Astrocyte of the spinal cord (primary cell): ENCODE results near the gene CCDC191.

Experiments
- DNase-seq: peaks from one replicate; pipeline ENCODE4 v3.0.0; 2011; ENCODE audit warnings: low read depth, low spot score
- H3K4me3 ChIP-seq: 2 replicates; pipeline ENCODE4 v1.5.1; 2011; ENCODE audit warnings: low read depth, mild to moderate bottlenecking, low read length, moderate library complexity
- in situ Hi-C: cut with HindIII; loops from 2 replicates; pipeline ENCODE4 v1.10.0; 2017; ENCODE audit warnings: low sequenced_read_pairs
- TF ChIP-seq, protein P1 (sequence below): IDR thresholded peaks from 2 replicates; pipeline ENCODE4 v1.5.1; 2012; ENCODE audit warnings: low read depth, mild to moderate bottlenecking, low read length, inconsistent platforms

CCDC191 gene

GRCh38 chr3:114020907-114021306 is 35.4 kb downstream of the CCDC191 start:
- no peak for DNase-seq
- H3K4me3 ChIP-seq: no peak overlapping the region
- in situ Hi-C loops: no loop called here
- TF ChIP-seq, protein P1, sequence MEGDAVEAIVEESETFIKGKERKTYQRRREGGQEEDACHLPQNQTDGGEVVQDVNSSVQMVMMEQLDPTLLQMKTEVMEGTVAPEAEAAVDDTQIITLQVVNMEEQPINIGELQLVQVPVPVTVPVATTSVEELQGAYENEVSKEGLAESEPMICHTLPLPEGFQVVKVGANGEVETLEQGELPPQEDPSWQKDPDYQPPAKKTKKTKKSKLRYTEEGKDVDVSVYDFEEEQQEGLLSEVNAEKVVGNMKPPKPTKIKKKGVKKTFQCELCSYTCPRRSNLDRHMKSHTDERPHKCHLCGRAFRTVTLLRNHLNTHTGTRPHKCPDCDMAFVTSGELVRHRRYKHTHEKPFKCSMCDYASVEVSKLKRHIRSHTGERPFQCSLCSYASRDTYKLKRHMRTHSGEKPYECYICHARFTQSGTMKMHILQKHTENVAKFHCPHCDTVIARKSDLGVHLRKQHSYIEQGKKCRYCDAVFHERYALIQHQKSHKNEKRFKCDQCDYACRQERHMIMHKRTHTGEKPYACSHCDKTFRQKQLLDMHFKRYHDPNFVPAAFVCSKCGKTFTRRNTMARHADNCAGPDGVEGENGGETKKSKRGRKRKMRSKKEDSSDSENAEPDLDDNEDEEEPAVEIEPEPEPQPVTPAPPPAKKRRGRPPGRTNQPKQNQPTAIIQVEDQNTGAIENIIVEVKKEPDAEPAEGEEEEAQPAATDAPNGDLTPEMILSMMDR: no peak

- TF ChIP-seq, protein P1: no peak
Measured at GRCh38 chr3:114019486-114019885, 36.8 kb downstream of the CCDC191 start.

DNA sequence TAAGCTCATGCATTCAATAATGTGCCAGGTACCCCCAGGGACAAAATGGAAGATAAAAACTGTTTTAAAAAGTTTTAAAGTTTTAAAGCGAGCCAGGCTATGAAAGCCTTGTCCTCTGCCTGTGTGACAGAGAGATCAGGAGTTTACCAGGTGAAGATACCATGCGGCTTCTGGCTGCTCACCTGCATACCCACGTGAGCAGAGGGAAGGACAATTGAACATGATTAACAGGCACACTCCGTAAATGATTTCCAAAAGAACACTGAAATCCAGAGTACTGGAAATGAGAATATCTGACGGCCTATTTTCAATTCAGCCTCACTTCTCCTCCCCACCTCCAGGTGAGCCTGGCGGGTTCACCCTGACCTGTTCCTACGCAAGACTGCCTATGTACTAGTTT is 42.1 kb downstream of the CCDC191 start:
- no peak overlapping the region for H3K4me3 ChIP-seq
- TF ChIP-seq, protein P1: no peak
- no peak for DNase-seq
- in situ Hi-C loops: no loop called here

More at GRCh38 chr3:114019486-114019885, 36.8 kb downstream of the CCDC191 start:
- no peak for DNase-seq
- no peak overlapping the region for H3K4me3 ChIP-seq
- in situ Hi-C loops: no loop called here

DNA sequence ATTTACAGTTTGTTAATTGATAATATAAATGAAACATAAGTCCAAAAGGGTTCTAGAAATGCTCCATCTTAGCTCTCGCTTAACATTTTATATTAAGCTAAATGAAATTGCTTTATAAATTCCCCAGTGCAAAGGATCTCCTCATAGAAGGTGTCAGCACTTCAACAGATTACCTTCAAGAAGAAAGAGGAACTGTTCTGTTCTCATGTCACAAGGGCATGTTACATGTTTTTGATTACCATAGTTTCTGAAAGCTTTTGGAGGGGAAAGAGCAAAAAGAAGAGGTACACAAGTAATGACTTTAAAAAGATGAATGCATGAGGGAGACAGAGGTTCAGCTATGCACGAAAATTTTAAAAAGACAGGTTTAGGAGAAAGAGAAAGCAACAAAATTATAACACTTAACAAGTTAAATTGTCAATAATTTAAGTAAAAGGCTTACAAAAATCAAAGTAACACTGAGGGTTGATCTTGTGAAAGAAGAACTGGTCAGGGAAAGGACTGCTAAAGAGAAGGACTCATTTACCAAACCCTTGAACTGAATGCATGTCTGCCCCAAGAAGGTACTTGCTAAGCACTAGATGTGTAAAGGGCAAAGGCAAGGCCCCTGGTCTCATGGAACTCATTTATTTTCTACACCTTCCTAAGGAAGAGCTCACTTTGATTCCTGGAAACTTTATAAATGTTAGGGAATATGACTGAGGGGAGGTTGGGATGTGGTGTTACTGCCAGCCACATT is 45.1 kb downstream of the CCDC191 start:
- TF ChIP-seq, protein P1: no peak
- in situ Hi-C loops: no loop called here
- no peak for DNase-seq
- no peak overlapping the region for H3K4me3 ChIP-seq

DNA sequence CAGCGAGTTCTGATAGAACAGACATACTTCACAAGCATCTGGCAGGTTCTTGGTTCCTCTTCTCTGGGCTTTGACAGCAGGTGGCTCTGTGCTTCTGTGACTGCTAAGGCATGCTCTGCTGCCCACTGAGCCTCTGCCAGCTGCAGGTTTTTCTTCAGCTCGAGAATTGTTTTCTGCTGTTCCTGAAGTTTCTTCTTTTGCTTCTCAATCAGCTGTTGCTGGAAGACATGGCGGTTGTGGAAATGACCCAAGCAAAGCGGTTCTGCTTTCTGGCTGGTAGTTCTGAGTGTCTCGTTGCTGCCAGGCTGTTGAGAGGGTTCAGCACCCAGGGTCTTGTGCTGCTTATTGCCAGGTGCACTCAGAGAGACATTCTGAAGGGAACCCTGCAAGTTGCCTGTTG is 50.8 kb downstream of the CCDC191 start:
- in situ Hi-C loops: no loop called here
- TF ChIP-seq, protein P1: no peak
- no peak overlapping the region for H3K4me3 ChIP-seq
- DNase-seq: no peak

DNA sequence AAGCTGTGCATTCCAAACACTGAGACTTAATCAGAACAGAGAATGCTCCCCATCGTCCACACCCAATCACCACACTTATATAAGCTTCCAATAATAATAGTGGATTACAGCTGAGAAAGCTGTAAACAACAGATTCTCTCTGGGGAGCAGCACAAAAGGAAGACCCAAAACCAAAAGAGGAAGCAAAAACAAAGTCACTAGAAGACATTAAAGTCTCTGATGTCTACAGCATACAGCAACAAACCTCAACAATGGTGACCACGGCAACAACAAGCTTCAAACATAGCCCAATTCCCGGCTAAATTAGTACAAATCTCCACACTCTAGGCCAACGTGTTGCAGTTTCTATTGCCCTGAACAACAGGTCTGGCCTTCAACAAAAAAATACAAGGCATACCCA is 70.8 kb downstream of the CCDC191 start:
- in situ Hi-C loops: no loop called here
- TF ChIP-seq, protein P1: no peak
- H3K4me3 ChIP-seq: no peak overlapping the region
- no peak for DNase-seq
